HL-60/S4 treated with phorbol 12-myristate 13-acetate at 8.2 ng/mL for 4 days and 3 days (cell line): ENCODE data around the gene GEMIN4.
"Not testable (repeated sequence)": the region's sequence is repeated elsewhere in the genome, so short reads cannot be mapped to it uniquely, and the experiment has no call there.

ENCODE experiments used
- in situ Hi-C: fragments of 300-500 bp; cut with MboI; formaldehyde crosslinking; loops from 2 replicates; pipeline ENCODE4 v1.15.0; 2022; ENCODE audit warnings: low sequenced_read_pairs

Gene GEMIN4

GRCh38 chr17:752002-752619, at the start of gene GEMIN4:
GEMIN4 (minus strand) TSS chr17:752264; CDS start chr17:752142, 122 bp downstream.
- in situ Hi-C loops, result no loop called here

- in situ Hi-C loops, result no loop called here
Observed at GRCh38 chr17:801660-802059, 49.6 kb upstream of the GEMIN4 start.

GRCh38 chr17:800446-801242, 48.6 kb upstream of the GEMIN4 start:
- in situ Hi-C loops, result no loop called here

- in situ Hi-C loops, result no loop called here
Observed at GRCh38 chr17:799261-799660, 47.2 kb upstream of the GEMIN4 start.

GRCh38 chr17:798246-798645, 46.2 kb upstream of the GEMIN4 start:
- in situ Hi-C loops, result no loop called here

- in situ Hi-C loops, result no loop called here
Observed at GRCh38 chr17:797236-797840, 45.3 kb upstream of the GEMIN4 start.

GRCh38 chr17:796609-797008, 44.5 kb upstream of the GEMIN4 start:
- in situ Hi-C loops, result no loop called here

- in situ Hi-C loops, result no loop called here
Observed at GRCh38 chr17:795721-796120, 43.7 kb upstream of the GEMIN4 start.

GRCh38 chr17:795276-795675, 43.2 kb upstream of the GEMIN4 start:
- in situ Hi-C loops, result no loop called here

GRCh38 chr17:794876-795275, 42.8 kb upstream of the GEMIN4 start:
- in situ Hi-C loops, result no loop called here

GRCh38 chr17:792277-792676, 40.2 kb upstream of the GEMIN4 start:
- in situ Hi-C loops, result no loop called here

GRCh38 chr17:791829-792228, 39.8 kb upstream of the GEMIN4 start:
- in situ Hi-C loops, result no loop called here

- in situ Hi-C loops, result not testable (repeated sequence)
Observed at GRCh38 chr17:790874-791247, 38.8 kb upstream of the GEMIN4 start.

GRCh38 chr17:789931-790873, 38.1 kb upstream of the GEMIN4 start:
- in situ Hi-C loops, result not testable (repeated sequence)

GRCh38 chr17:789160-789840, 37.2 kb upstream of the GEMIN4 start:
- in situ Hi-C loops, result no loop called here

- in situ Hi-C loops, result no loop called here
Observed at GRCh38 chr17:788551-788950, 36.5 kb upstream of the GEMIN4 start.

- in situ Hi-C loops, result no loop called here
Observed at GRCh38 chr17:787641-788221, 35.7 kb upstream of the GEMIN4 start.

- in situ Hi-C loops, result not testable (repeated sequence)
Observed at GRCh38 chr17:785901-786300, 33.8 kb upstream of the GEMIN4 start.

GRCh38 chr17:784143-784542, 32.1 kb upstream of the GEMIN4 start:
- in situ Hi-C loops, result no loop called here
